Dermis blood vessel endothelial cell (primary cell): ENCODE results near the gene DNAH8. TPM values are rescaled to one million over a fixed set of nuclear protein-coding genes. Genes with fewer than 3 reads are reported as not detected.

Source experiments
- DNase-seq: peaks from one replicate; pipeline ENCODE4 v3.0.0; 2010
- total RNA-seq: library from RNA; depleted of rRNA; stranded (reverse); fragments of >200 nt; gene quantifications from 2 replicates; pipeline ENCODE4 v1.2.3, GENCODE V29; 2014

Gene DNAH8
- total RNA-seq, 1 donor from 2014 or later, result under 0.01 TPM

- no peak for DNase-seq
Measured at GRCh38 chr6:38976801-38977500, 261.8 kb downstream of the DNAH8 start.

GRCh38 chr6:38978139-38978704, 263.1 kb downstream of the DNAH8 start:
- DNase-seq, result no peak

GRCh38 chr6:38982470-38982869, 267.4 kb downstream of the DNAH8 start:
- no peak for DNase-seq

GRCh38 chr6:38984723-38985122, 269.6 kb downstream of the DNAH8 start:
- no peak for DNase-seq

- no peak for DNase-seq
Measured at GRCh38 chr6:38985839-38986238, 270.7 kb downstream of the DNAH8 start.

GRCh38 chr6:38987503-38987902, 272.4 kb downstream of the DNAH8 start:
- DNase-seq, result no peak

GRCh38 chr6:38988736-38989449, 273.8 kb downstream of the DNAH8 start:
- DNase-seq, result no peak

GRCh38 chr6:38990475-38990874, 275.4 kb downstream of the DNAH8 start:
- DNase-seq, result no peak

GRCh38 chr6:38996676-38997075, 281.6 kb downstream of the DNAH8 start:
- DNase-seq, result no peak

- peak; percentile 49 for DNase-seq
Measured at GRCh38 chr6:38997128-38997761, 282.1 kb downstream of the DNAH8 start.

GRCh38 chr6:39003072-39003471, 288.0 kb downstream of the DNAH8 start:
- peak; percentile 7 for DNase-seq

- DNase-seq, result no peak
Measured at GRCh38 chr6:39003492-39003891, 288.4 kb downstream of the DNAH8 start.

- DNase-seq, result no peak
Measured at GRCh38 chr6:39004801-39005200, 289.7 kb downstream of the DNAH8 start.

- DNase-seq, result no peak
Measured at GRCh38 chr6:39005774-39006173, 290.7 kb downstream of the DNAH8 start.

GRCh38 chr6:39007575-39007974, 292.5 kb downstream of the DNAH8 start:
- DNase-seq, result no peak

GRCh38 chr6:39008737-39009136, 293.6 kb downstream of the DNAH8 start:
- DNase-seq, result no peak

GRCh38 chr6:39009476-39009875, 294.4 kb downstream of the DNAH8 start:
- no peak for DNase-seq

GRCh38 chr6:39016839-39017546, 301.9 kb downstream of the DNAH8 start:
- no peak for DNase-seq

- no peak for DNase-seq
Measured at GRCh38 chr6:39017547-39017880, 302.4 kb downstream of the DNAH8 start.

GRCh38 chr6:39018103-39018502, 303.0 kb downstream of the DNAH8 start:
- no peak for DNase-seq

- DNase-seq, result no peak
Measured at GRCh38 chr6:39020136-39020535, 305.0 kb downstream of the DNAH8 start.

- no peak for DNase-seq
Measured at GRCh38 chr6:39021041-39021440, 305.9 kb downstream of the DNAH8 start.

- DNase-seq, result no peak
Measured at GRCh38 chr6:39021779-39022178, 306.7 kb downstream of the DNAH8 start.
